CD4-positive, alpha-beta T cell treated with Interleukin-4 for 1 hour (primary cell): Measurements from ENCODE around the gene WDR47.
"Not testable (repeated sequence)": the region's sequence is repeated elsewhere in the genome, so short reads cannot be mapped to it uniquely, and the experiment has no call there.

Experiments used
- DNase-seq, 2 donors: peaks; one replicate each; pipeline ENCODE4 v3.0.0-alpha.2; 2020 to 2022

The WDR47 gene

DNA sequence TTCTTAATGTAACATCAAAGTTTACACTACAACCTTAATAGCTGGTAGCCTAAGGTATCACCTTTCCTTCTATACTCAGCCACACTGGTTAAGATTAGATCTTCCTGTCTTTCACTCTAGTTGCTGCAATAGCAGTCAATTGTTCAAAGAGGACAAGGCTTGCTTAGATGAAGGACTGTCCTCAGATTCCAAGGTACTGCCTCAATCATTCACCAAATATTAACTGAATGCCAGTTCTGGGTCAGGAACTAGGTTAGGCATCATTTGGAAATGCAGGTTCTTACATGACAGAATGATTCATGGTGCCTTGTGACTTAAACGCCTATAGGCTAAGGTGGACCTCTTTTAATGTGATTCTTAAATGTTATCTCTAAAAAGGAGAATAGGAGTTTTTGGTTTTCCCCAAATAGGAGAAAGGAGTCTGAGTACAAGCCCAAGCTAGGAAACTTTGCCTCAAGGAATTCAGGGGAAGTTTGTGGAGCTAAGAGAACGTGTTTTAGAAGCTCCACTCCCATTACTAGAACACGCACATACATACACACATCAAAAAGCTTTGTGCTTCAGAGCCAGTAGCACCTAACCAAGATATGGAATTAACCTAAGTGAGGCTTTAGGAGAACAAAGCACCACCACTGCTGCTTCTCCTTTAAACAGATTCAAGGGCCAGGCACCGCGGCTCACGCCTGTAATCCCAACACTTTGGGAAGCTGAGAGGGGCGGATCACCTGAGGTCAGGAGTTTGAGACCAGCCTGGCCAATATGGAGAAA lies 8.5 kb upstream of the WDR47 start:
- no peak for DNase-seq

DNA sequence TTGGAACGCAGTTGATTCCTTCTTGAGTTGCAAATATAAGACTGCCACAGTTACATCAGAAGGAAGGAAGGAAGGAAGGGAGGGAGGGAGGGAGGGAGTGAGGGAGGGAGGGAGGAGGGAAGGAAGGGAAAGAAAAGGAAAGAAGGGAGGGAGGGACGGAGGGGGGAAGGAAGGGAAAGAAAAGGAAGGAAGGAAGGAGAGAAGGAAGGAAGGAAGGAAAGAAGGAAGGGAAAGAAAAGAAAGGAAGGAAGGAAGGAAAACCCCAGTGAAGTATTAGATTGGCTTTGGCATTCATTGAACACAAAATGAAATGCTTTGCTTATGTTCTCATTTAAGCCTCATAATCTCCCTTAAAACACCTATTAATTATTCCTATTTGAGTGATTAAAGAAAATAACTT lies 6.4 kb upstream of the WDR47 start:
- no peak for DNase-seq

DNA sequence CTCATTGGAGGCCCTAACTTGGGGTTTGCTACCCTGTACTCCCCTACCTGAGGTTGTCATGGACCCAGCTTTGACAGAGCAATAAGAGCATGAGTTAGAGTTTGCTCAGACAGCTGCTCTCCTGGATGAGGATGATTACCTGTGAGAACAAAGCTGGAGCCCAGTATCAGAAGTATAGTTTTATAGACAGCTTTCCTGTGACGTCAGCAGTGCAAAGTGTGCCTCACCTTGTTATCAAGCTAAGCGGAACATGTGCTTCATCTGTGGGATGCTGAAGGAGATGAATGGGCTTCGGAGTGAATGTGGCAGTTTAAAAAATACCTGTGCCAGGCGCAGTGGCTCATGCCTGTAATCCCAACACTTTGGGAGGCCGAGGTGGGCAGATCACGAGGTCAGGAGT lies 5.4 kb upstream of the WDR47 start:
- DNase-seq, result no peak

DNA sequence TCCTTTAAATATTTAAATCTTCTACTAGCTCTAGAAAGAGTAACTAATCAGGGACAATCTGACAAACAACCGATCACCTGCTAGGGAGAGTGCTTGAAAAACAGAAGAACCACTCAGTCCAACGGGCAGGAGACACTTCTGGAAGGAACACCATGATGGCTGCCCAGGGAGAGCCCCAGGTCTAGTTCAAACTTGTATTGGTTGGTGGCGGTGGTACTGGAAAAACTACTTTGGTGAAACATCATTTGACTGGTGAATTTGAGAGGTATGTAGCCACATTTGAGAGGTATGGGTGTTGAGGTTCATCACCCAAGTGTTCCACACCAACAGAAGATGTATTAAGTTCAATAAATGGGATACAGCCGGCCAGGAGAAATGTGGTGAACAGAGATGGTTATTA lies 4.8 kb upstream of the WDR47 start:
- DNase-seq, result no peak

DNA sequence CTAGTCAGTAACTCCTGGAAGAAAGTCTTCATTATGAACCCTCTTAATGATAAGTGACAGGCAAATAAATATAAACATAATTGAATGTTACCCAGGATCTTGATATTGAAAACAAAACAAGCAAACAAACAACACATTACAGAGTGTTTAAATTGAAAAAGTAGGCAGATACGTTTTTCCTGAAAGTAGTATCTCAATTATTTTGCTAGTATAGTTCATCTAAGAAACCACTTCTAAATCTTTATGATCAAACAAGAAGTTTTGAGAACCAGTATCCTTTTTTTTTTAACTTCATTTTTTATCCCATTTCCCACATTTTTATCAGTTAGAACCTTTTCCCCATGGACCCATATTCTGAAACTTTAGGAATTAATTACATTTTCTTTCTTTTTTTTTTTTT lies 3.7 kb upstream of the WDR47 start:
- no peak for DNase-seq

DNA sequence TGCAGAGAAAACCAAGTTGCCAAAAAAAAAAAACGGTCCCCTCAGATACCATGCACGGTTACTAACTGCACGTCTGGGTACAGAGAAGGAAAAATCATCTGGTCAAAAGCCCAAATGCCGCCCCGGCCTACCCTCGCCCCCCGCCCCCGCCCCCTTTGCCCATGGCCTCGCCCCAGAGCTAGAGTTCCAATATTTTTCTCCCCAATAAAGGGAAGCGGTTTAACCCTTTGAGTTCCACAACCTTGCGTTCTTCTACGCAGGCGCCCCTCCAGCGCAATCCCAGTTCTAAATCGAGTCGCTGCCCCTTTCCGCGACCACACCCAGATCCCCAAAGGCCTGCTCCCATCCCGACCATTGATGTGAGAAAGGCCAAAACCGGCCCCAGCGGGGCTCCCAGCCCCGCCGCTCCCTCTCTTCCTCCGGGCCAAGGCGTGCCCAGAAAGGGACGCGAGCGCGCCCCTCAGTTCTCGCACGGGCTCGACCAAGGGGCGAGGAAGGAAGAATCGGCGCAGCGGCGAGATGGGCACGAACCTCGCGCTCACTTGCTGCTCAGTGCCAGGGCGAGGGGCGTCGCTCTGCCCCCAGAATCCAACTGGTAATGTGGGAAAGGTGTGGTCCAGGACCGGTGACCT lies 797 bp downstream of the WDR47 start:
- peak in 1 of 2 donors; percentile 27 for DNase-seq

DNA sequence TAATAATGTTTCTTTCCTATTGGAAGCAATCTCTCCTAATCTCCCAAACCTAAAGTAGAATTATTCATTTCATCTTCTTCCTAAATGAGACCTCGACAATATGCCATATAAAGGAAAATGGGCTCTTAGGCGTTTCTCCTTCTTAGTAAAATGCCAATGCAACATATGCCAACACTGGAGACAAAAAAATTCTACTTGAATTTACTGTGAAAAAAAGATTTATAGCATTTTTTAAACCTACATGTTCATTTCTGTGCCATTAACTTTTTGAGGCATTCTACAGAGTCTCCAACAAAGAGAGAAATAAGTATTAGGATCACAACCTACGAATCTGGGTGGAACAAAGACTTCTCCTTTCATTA lies 1.3 kb downstream of the WDR47 start:
- no peak for DNase-seq

DNA sequence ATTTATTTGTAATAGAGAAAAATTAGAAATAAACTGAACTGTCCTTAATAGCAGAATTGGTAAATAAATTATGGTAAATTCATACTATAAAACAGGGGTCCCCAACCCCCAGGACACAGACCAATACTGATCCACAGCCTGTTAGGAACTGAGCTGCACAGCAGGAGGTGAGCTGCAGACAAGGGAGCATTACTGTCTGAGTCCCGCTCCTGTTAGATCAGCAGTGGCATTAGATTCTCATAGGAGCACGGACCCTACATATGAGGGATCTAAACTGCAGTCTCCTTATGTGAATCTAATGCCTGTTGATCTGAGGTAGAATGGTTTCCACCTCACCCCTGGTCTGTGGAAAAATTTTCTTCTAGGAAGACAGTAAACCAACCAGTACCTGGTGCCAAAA lies 7.5 kb downstream of the WDR47 start:
- DNase-seq, result no peak

DNA sequence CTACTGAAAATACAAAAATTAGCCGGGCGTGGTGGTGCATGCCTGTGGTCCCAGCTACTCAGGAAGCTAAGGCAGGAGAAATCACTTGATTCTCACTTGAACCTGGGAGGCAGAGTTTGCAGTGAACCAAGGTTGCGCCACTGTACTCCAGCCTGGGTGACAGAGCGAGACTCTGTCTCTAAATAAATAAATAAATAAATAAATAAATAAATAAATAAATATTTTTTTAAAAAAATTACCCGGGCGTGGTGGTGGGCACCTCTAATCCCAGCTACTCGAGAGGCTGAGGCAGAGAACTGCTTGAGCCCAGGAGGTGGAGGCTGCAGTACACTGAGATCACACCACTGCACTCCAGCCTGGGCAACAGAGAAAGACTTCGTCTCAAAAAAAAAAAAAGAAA lies 12.4 kb downstream of the WDR47 start:
- DNase-seq, result not testable (repeated sequence)

DNA sequence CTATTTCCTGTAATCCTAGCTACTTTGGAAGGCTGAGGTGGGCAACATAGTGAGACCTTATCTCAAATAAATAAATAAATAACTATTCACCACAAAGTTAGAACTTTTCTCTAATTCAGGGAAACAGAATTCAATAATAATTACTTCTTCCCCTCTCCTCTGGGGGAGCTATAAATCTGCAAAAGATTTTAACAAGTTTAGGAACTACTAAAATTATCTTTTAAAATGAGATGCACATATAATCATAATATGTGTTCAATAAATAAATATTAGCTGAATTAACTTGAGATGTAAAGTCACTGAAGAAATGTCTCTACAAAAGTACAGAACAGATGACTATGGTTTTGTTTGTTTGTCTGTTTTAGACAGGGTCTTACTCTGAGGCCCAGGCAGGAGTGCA lies 14.1 kb downstream of the WDR47 start:
- peak in 1 of 2 donors; percentile 23 for DNase-seq

DNA sequence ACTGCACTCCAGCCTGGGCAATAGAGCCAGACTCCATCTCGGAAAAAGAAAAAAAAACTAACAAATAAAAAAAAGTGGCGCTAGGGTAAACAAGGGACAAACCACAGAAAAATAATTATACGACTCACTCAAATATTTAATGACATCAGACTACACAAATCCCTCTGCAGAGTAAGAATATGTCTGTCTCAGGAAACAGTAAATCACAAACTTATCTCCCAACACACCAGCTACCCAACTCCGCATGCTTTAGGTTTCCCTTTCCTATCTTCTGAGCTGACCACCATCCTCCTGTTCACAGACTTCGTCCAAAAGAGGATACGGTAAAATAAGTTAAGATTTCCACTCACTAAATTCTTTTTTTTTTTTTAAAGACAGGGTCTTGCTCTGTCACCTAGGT lies 16.2 kb downstream of the WDR47 start:
- no peak for DNase-seq

DNA sequence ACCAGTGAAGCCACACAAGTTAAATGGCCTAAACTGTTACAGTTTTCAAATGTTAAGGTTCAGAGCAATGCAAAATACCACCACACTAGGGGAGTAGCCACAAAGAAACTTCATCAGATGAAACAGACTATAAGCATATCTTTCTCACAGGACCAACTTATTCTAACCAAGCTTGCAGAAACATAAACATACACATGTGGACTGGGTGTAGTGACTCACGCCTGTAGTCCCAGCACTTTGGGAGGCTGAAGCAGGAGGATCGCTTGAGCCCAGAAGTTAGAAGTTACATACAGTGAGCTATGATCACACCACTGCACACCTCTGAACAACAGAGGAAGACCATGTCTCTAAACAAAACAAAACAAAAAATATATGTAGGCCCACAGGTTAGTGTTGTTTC lies 17.3 kb downstream of the WDR47 start:
- no peak for DNase-seq

DNA sequence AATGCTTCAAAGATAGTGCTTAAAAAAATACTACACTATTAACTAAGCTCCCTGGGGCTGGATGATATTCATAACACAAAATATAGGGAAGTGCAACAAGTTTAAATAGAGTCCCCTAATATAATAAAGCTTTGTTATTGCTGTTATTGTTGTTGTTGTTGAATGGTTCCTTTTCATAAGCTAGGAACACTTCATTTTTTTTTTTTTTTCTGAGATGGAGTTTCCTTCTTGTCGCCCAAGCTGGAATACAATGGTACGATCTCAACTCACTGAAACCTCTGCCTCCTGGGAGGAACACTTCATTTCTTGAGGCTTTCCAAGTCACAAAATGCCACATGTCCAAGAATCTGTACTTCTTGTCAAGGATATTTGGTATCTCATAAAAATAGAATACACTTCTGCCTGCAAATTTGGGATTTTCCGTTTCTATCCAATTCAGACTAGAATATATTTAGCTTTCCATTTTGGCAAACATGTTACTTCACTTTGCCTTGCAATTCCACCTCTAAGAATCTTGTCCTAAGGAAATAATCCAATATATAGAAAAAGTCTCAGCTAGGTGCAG lies 21.1 kb downstream of the WDR47 start:
- no peak for DNase-seq

DNA sequence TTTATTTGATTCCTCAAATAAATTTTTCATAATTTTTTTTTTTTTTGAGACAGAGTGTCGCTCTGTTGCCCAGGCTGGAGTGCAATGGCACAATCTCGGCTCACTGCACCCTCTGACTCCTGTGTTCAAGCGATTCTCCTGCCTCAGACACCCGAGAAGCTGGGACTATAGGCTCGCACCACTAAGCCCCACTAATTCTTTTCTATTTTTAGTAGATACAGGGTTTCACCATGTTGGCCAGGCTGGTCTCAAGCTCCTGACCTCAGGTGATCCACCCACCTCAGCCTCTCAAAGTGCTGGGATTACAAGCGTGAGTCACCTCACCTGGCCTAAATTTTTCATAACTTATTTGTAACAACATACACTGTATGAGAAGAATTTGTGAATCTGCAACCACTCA lies 24.2 kb downstream of the WDR47 start:
- not testable (repeated sequence) for DNase-seq

DNA sequence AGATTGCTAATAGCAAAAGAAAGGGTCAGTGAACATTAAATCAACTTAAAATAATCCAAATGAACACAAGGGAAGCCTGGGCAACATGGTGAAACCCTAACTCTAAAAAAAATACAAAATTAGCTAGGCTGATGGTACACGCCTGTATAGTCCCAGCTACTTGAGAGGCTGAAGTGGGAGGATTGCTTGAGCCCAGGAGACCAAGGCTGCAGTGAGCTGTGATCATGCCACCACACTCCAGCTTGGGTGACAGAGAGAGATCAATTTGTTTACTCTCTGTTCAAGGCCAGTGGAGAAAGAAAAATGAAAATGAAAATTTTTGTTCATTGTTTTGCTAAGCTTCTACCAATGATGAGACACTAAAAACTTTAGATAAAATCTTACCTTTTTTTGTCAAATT lies 24.8 kb downstream of the WDR47 start:
- DNase-seq, result no peak

DNA sequence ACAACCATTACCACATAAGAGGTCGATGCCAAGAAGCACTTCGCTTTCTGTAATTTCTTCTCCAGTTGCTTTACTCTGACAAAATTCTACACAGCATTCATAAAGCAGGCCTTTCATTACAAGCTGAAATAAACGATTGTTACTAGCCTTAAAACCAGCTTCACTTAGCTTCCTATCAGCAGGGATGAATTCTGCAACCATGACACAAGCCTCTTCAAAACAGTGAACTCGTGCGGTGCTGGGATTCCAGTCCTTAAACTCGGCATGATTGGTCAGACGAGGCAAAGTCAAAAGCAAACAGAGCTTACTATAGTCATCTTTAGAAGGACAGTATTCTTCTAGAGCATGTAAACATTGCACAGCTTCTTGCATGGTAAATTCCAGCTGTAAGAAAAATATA lies 30.6 kb downstream of the WDR47 start:
- no peak for DNase-seq

DNA sequence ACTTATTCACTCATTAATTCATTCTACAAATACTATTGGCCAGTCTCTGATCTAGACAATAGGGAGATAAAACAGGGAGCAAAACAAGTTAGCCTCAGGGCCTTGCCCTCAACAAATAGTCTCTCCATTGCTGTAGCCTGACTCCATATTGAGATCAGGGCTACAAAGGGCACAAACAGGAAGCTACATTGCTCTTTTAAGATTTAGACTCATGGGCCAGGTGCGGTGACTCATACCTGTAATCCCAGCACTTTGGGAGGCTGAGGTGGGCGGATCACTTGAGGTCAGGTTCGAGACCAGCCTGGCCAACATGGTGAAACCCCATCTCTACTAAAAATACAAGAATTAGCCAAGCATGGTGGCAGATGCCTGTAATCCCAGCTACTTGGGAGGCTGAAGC lies 45.3 kb downstream of the WDR47 start:
- DNase-seq, result not testable (repeated sequence)

DNA sequence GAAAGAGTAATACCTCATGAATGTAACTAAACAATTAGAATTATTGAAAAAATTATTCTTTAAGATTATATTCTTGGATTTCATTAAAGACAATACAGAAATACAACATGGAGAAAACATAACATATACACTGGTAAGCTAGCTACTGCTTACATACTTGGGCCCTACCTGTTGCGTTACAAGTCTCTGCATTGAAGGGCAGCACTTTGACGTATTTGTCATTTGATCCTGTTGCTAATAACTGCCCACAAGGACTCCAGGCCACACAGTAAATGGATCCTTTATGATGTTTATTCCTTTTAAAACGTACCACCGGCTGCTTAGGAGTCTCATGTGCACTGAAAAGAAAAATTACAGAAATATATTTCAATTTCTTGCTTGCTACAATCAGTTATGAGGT lies 58.8 kb downstream of the WDR47 start:
- no peak for DNase-seq

DNA sequence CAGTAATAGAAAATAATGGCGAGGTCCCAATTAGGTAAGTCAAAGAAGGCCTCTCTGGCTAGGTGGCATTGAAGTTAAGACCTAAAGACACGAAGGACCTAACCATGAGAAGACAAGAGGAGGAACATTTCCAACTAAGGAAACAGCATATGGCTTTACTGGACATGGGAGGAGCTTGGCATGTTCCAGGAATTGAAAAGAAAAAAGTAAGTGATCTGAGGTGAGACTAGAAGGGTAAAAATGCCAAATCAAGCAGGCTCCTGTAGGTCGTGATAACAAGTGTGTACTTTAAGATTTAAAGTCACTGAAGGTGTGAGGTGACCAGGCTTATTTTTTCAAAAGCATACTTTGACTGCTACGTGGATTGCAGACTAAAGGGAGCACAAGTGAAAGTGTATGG lies 65.2 kb downstream of the WDR47 start:
- no peak for DNase-seq

DNA sequence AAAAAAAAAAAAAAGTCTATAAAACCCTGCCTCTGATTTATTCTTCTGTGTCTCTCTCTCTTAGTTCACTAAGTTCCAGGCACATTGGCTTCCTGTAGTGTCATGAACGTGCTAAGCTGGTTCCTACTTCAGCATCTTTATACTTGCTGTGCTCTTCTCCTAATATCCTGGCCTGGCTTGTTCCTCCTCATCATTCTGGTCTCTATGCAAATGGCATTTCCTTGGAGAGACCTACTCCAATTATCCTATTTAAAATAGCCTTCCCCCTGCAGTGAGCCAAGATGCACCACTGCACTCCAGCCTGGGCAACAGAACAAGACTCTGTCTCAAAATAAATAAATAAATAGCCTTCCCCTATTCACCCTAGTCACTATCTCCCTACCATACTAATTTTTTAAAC lies 69.0 kb downstream of the WDR47 start:
- no peak for DNase-seq

DNA sequence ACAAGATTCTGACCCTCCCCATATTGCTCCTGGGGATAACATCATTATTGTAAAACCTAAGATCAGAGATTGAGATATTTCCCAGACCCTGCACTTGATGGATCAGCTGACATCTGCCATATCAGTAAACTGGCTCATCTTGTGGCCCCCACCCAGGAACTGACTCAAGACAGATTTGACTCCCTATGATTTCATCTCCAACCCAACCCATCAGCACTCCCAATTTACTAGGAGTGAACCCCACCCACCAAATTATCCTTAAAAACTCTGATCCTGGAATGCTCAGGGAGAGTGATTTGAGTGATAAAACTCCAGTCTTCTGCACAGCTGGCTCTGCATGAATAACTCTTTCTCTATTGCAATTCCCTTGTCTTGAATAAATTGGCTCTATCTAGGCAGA lies 72.6 kb downstream of the WDR47 start:
- no peak for DNase-seq

DNA sequence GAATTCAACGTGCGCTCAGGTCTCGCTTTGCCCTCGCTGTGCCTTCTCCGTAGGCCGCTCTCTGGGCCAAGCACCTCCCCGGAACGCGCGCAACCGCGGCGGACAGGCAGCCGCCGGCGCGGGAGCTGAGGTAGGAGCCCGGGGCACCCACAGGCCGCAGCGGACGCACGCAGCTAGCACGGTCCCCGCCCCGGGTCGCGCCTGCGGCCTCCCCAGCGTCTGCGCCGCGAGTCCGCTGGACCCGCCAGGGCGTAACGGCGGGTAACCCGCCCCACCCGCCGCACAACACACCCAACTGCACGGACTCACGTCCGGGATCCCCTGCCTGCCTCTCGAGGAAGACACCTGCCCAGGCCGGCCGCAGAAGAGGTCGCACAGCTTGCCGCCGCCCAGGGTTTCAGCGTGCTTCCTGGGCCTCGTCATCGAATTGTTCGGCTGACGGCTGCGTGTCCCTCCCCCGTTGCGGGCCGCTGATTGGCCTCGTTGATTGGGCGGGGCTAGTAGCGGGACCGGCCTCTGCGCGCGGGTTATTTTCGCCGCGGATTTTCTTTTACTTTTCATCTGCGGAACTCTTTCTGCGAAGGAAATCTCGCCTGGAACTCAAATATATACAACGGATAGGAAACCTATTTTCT lies 78.7 kb downstream of the WDR47 start, which contains the start of gene CLCC1:
TSS of gene CLCC1 (minus strand) at position 433 of the 635 bp plus-strand sequence. CDS start 13,047 bp downstream, outside the sequence.
- peak; percentile 93 for DNase-seq

DNA sequence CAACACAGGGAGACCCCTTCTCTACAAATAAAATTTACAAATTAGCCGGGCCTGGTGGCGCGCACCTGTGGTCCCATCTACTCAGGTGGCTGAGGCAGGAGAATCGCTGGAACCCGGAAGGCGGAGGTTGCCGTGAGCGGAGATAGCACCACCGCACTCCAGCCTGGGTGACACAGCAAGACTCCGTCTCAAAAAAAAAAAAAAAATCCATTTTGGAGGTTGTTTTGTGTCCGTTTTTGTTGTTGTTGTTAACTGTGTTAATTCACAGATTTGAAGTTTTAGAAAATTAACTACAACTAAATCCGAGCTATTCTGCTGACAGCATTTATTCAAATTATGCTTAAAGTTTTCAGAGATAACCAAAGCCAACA lies 79.2 kb downstream of the WDR47 start:
- peak in 1 of 2 donors; percentile 22 for DNase-seq
